ENCODE results near the gene SUCLG2. TPM values are rescaled to one million over a fixed set of nuclear protein-coding genes. Genes with fewer than 3 reads are reported as not detected.

The SUCLG2 gene
- total and polyA plus RNA-seq, 7 donors, result 63.7 to 102 (median 90.5) TPM

DNA sequence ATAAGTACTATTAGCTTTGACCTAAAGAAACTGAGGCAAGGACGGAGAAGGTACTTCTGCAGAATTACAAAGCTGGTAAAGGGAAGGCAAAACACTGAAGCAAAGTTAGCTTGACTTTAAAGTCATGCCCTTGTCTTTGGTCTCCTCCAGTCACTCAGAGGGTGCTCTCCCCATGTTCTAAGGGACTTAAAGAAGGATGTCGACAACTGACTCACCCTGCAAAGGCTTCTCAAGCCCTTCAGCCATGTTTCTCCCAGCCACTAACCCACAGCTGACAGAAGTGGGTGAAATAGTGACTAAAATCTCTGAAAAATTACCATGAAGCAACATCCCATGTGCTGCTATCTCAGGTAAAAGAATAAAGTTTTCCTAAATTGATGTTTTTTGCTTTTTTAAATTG, 46.4 kb downstream of the SUCLG2 start:
- no peak overlapping the region for H3K4me3 ChIP-seq
- H3K36me3 ChIP-seq (ENCODE audit: insufficient read depth in 1 of 2, low read depth in 1 of 2), result peaks cover 2 to 63% of the 10 kb centered on the region in 2 donors
- H3K4me1 ChIP-seq, result no peaks in the 10 kb centered on the region
- H3K27ac ChIP-seq, result no peak overlapping the region
- ATAC-seq (no peak), DNase-seq (no peak)
- no peaks in the 10 kb centered on the region for H3K9me3 ChIP-seq
- TF ChIP-seq, protein P1, sequence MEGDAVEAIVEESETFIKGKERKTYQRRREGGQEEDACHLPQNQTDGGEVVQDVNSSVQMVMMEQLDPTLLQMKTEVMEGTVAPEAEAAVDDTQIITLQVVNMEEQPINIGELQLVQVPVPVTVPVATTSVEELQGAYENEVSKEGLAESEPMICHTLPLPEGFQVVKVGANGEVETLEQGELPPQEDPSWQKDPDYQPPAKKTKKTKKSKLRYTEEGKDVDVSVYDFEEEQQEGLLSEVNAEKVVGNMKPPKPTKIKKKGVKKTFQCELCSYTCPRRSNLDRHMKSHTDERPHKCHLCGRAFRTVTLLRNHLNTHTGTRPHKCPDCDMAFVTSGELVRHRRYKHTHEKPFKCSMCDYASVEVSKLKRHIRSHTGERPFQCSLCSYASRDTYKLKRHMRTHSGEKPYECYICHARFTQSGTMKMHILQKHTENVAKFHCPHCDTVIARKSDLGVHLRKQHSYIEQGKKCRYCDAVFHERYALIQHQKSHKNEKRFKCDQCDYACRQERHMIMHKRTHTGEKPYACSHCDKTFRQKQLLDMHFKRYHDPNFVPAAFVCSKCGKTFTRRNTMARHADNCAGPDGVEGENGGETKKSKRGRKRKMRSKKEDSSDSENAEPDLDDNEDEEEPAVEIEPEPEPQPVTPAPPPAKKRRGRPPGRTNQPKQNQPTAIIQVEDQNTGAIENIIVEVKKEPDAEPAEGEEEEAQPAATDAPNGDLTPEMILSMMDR (IDR thresholded peaks at IDR 0.05), result no peak
- 98 to 100% (median 98%) methylated on average over 2 of the region's 2 CpGs for WGBS, 3 donors
- intact Hi-C loops (cut with DNase I), result no loop called here
- no peaks in the 10 kb centered on the region for H3K27me3 ChIP-seq (ENCODE audit: insufficient read depth in 3 of 3, low read length in 2 of 3)

DNA sequence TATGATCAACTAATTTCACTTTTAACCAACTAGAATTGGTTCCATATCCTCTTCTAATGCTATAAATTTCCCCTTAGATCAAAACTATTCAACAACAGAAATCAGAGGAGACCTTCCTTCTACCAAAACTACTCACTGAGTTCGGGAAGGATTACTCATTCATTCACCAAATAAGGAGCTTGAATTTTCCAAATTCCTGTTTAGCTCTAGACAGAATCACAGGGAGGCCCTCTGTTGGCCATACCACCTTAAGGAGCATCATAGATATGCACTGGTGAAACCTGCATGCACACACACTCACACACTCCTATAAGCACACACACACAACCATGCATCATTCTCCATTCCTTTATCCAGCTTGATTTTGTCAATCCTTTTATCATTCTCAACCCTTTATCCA, 49.0 kb downstream of the SUCLG2 start:
- Histone ChIP-seq H3K9me3 (no peaks in the 10 kb centered on the region), H3K4me1 (no peaks in the 10 kb centered on the region), H3K36me3 (ENCODE audit: insufficient read depth in 1 of 2, low read depth in 1 of 2) (peaks cover 2 to 59% of the 10 kb centered on the region in 2 donors), H3K27ac (no peak overlapping the region), H3K4me3 (no peak overlapping the region), H3K27me3 (ENCODE audit: insufficient read depth in 3 of 3, low read length in 2 of 3) (no peaks in the 10 kb centered on the region)
- TF ChIP-seq, protein P1 (IDR thresholded peaks at IDR 0.05), result no peak
- ATAC-seq (no peak), DNase-seq (no peak)
- 44 to 54% (median 46%) methylated on average over 1 of the region's 1 CpG for WGBS, 3 donors
- intact Hi-C loops (cut with DNase I), result no loop called here

DNA sequence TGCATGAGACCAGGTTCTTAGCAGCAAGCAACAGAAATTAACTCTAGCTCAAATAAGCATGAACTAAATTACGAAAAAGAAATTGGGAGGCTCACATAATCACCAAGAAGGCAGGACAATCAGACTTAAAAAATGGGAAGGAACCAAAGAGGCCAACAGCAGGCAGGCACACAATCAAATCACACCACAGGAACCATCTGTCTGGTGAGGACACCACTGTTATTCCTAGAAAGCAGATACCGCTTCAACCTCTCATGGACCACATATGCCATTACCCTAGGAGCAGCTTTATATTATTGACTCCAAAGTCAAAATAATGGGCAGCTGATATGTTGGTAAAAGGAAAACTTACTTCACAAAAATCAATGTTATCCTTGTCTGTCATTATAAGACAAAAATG, 51.6 kb downstream of the SUCLG2 start:
- WGBS, 3 donors, result 93 to 98% (median 97%) methylated on average over 2 of the region's 2 CpGs
- intact Hi-C loops (cut with DNase I), result no loop called here
- ATAC-seq, result no peak

DNA sequence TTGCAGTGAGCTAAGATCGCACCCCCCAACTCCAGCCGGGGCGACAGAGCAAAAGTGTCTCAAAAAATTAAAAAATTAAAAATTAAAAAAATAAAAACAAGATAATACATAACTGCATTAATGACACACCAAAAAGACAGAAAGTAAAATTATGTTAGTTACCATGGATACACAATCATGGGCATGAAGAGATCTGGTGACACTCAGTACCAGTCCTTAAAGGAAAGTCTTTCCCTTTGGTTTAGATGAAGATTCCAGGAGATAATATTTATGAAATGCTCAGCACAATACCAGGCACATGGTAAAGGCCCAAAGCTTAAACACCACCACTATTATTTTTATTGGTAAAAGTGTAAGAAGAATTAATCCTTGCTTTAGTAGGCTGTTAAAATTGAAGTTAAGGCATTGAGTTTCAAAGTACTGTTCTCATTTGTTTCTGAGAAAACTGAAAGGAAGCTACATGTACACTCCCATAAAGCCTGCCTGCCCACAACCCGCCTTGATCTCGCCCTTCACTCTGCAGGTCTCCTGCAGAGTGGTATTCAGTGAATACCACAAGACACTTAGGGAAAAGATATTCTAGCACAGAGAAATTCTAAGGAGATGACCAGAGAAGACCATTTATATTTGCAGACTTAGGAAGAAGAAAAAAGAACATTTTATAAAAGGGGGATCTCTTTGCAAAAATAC, 52.3 kb downstream of the SUCLG2 start:
- DNase-seq (no peak), ATAC-seq (no peak)
- Histone ChIP-seq H3K27me3 (ENCODE audit: insufficient read depth in 3 of 3, low read length in 2 of 3) (no peaks in the 10 kb centered on the region), H3K36me3 (ENCODE audit: insufficient read depth in 1 of 2, low read depth in 1 of 2) (peaks cover 0 to 41% of the 10 kb centered on the region in 2 donors), H3K27ac (no peak overlapping the region), H3K4me3 (no peak overlapping the region), H3K9me3 (no peaks in the 10 kb centered on the region), H3K4me1 (no peaks in the 10 kb centered on the region)
- 95 to 99% (median 97%) methylated on average over 5 of the region's 5 CpGs for WGBS, 3 donors
- intact Hi-C loops (cut with DNase I), result no loop called here
- TF ChIP-seq, protein P1 (IDR thresholded peaks at IDR 0.05), result no peak

More for the DNA sequence above, 51.6 kb downstream of the SUCLG2 start:
- Histone ChIP-seq H3K4me1 (no peaks in the 10 kb centered on the region), H3K36me3 (ENCODE audit: insufficient read depth in 1 of 2, low read depth in 1 of 2) (peaks cover 0 to 49% of the 10 kb centered on the region in 2 donors), H3K9me3 (no peaks in the 10 kb centered on the region), H3K27me3 (ENCODE audit: insufficient read depth in 3 of 3, low read length in 2 of 3) (no peaks in the 10 kb centered on the region), H3K27ac (no peak overlapping the region), H3K4me3 (no peak overlapping the region)
- no peak for DNase-seq
- TF ChIP-seq, protein P1 (IDR thresholded peaks at IDR 0.05), result no peak

DNA sequence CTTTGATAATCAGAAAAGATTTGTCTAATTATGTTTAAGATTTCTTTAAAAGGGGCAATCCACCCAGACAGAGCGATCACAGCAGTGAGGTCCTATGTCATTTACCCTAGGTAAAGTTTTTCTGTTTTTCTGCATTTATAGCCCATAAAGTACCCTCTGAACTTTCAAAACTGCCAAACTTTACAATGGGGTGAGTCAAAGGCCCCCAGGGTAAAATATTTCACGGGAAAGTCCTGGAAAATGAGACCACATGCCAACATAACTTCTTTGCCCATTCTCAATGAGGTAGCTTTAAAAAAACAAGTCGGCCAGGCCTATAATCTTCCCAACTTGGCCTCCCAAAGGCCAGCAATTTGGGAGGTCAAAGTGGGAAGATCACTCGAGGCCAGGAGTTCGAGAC, 53.0 kb downstream of the SUCLG2 start:
- H3K36me3 ChIP-seq (ENCODE audit: insufficient read depth in 1 of 2, low read depth in 1 of 2), result peaks cover 0 to 35% of the 10 kb centered on the region in 2 donors
- H3K4me3 ChIP-seq, result no peak overlapping the region
- no peaks in the 10 kb centered on the region for H3K27me3 ChIP-seq (ENCODE audit: insufficient read depth in 3 of 3, low read length in 2 of 3)
- no peaks in the 10 kb centered on the region for H3K9me3 ChIP-seq
- no peaks in the 10 kb centered on the region for H3K4me1 ChIP-seq
- H3K27ac ChIP-seq, result no peak overlapping the region
- WGBS, 3 donors, result 64 to 73% (median 72%) methylated on average over 5 of the region's 5 CpGs
- DNase-seq (no peak), ATAC-seq (no peak)
- intact Hi-C loops (cut with DNase I), result no loop called here
- TF ChIP-seq, protein P1 (IDR thresholded peaks at IDR 0.05), result no peak

All from psoas muscle (tissue), 8 donors.